HepG2 (cell line): ENCODE results near the gene C1S.
"Not testable (repeated sequence)": the region's sequence is repeated elsewhere in the genome, so short reads cannot be mapped to it uniquely, and the experiment has no call there.

Experiments used
- CHD2 ChIP-seq: IDR thresholded peaks from 2 replicates; pipeline ENCODE4 v1.6.1; 2011; ENCODE audit warnings: low read depth, low read length, improper control_type of control experiment
- ZHX1 ChIP-seq: sonication (generic); formaldehyde crosslinking; IDR thresholded peaks from 2 replicates; pipeline ENCODE4 v1.8.1; 2022; ENCODE audit warnings: low read depth, mild to moderate bottlenecking, missing genetic modification reagents
- ZNF761 ChIP-seq: sonication (generic); formaldehyde crosslinking; conservative IDR thresholded peaks from 2 replicates; pipeline ENCODE4 v1.4.0; 2020; ENCODE audit warnings: mild to moderate bottlenecking, missing genetic modification reagents

- TF ChIP-seq CHD2; ZHX1 (CRISPR knock-in tag); ZNF761 (CRISPR knock-in tag): not testable (repeated sequence)
Measured at GRCh38 chr12:7107181-7107580, 46.7 kb downstream of the C1S start.
